ENCODE results near the gene ECE2.
A peak's percentile ranks its signal among the peaks of the same experiment; 100 is the strongest.

The ECE2 gene

GRCh38 chr3:184320104-184320445, 44.3 kb downstream of the ECE2 start:
- H3K27ac ChIP-seq = peak overlapping the region; percentile 72
- no peak overlapping the region for H3K4me3 ChIP-seq (ENCODE audit: low read depth in 1 of 2, low read length in 1 of 2)
- H3K36me3 ChIP-seq = peaks cover 51% of the 10 kb centered on the region
- H3K9me3 ChIP-seq = no peaks in the 10 kb centered on the region
- H3K27me3 ChIP-seq = no peaks in the 10 kb centered on the region
- H3K4me1 ChIP-seq (ENCODE audit: control insufficient read depth in 1 of 2, insufficient read depth in 1 of 2, low read depth in 1 of 2, low read length in 1 of 2) = peaks cover 21 to 35% of the 10 kb centered on the region in 2 experiments
- TF ChIP-seq CTCF (IDR thresholded peaks at IDR 0.05) = no peak

- H3K27ac ChIP-seq = peak overlapping the region; percentile 67
- H3K27me3 ChIP-seq = no peaks in the 10 kb centered on the region
- TF ChIP-seq CTCF (IDR thresholded peaks at IDR 0.05) = no peak
- no peaks in the 10 kb centered on the region for H3K9me3 ChIP-seq
- peaks cover 6 to 20% of the 10 kb centered on the region in 2 experiments for H3K4me1 ChIP-seq (ENCODE audit: control insufficient read depth in 1 of 2, insufficient read depth in 1 of 2, low read depth in 1 of 2, low read length in 1 of 2)
- peaks cover 67% of the 10 kb centered on the region for H3K36me3 ChIP-seq
- no peak overlapping the region for H3K4me3 ChIP-seq (ENCODE audit: low read depth in 1 of 2, low read length in 1 of 2)
These were observed 45.8 kb downstream of the ECE2 start for GRCh38 chr3:184321666-184322065.

GRCh38 chr3:184322731-184323487, 47.1 kb downstream of the ECE2 start:
- no peak for TF ChIP-seq CTCF (IDR thresholded peaks at IDR 0.05)
- peaks cover 5 to 18% of the 10 kb centered on the region in 2 experiments for H3K4me1 ChIP-seq (ENCODE audit: control insufficient read depth in 1 of 2, insufficient read depth in 1 of 2, low read depth in 1 of 2, low read length in 1 of 2)
- no peaks in the 10 kb centered on the region for H3K9me3 ChIP-seq
- peak overlapping the region; percentile 67 for H3K27ac ChIP-seq
- H3K36me3 ChIP-seq = peaks cover 79% of the 10 kb centered on the region
- no peak overlapping the region for H3K4me3 ChIP-seq (ENCODE audit: low read depth in 1 of 2, low read length in 1 of 2)
- no peaks in the 10 kb centered on the region for H3K27me3 ChIP-seq

- H3K27ac ChIP-seq = no peak overlapping the region
- no peaks in the 10 kb centered on the region for H3K9me3 ChIP-seq
- TF ChIP-seq CTCF (IDR thresholded peaks at IDR 0.05) = no peak
- H3K27me3 ChIP-seq = no peaks in the 10 kb centered on the region
- H3K36me3 ChIP-seq = peaks cover 87% of the 10 kb centered on the region
- peaks cover 5 to 18% of the 10 kb centered on the region in 2 experiments for H3K4me1 ChIP-seq (ENCODE audit: control insufficient read depth in 1 of 2, insufficient read depth in 1 of 2, low read depth in 1 of 2, low read length in 1 of 2)
- no peak overlapping the region for H3K4me3 ChIP-seq (ENCODE audit: low read depth in 1 of 2, low read length in 1 of 2)
These were observed 47.9 kb downstream of the ECE2 start for GRCh38 chr3:184323696-184324095.

- Histone ChIP-seq H3K4me3 (ENCODE audit: low read depth in 1 of 2, low read length in 1 of 2) (no peak overlapping the region), H3K36me3 (peaks cover 100% of the 10 kb centered on the region)
- no peak for TF ChIP-seq CTCF (IDR thresholded peaks at IDR 0.05)
These were observed 49.4 kb downstream of the ECE2 start for GRCh38 chr3:184325269-184325668.

More at GRCh38 chr3:184325269-184325668, 49.4 kb downstream of the ECE2 start:
- H3K4me1 ChIP-seq (ENCODE audit: control insufficient read depth in 1 of 2, insufficient read depth in 1 of 2, low read depth in 1 of 2, low read length in 1 of 2) = peaks cover 5 to 9% of the 10 kb centered on the region in 2 experiments
- no peaks in the 10 kb centered on the region for H3K27me3 ChIP-seq
- no peaks in the 10 kb centered on the region for H3K9me3 ChIP-seq
- no peak overlapping the region for H3K27ac ChIP-seq

All from neutrophil (primary cell).